D721Med (cell line): ENCODE data around the gene KCNQ2.

Experiments used
- DNase-seq: peaks from one replicate; pipeline ENCODE4 v3.0.0; 2011; ENCODE audit warnings: low spot score; ENCODE audit not compliant: insufficient read length
- FAIRE-seq: peaks from 2 replicates; lab custom pipeline; 2011; peaks lifted over from hg19 to GRCh38; lab: Jason Lieb, UNC
- TF ChIP-seq, protein P1 (sequence below): IDR thresholded peaks from 2 replicates; pipeline ENCODE4 v1.5.1; 2012; ENCODE audit warnings: mild to moderate bottlenecking, control low read depth; ENCODE audit not compliant: insufficient read depth; ENCODE audit errors: missing control alignments

The KCNQ2 gene

GRCh38 chr20:63432577-63433325 is 39.7 kb downstream of the KCNQ2 start:
- TF ChIP-seq, protein P1, sequence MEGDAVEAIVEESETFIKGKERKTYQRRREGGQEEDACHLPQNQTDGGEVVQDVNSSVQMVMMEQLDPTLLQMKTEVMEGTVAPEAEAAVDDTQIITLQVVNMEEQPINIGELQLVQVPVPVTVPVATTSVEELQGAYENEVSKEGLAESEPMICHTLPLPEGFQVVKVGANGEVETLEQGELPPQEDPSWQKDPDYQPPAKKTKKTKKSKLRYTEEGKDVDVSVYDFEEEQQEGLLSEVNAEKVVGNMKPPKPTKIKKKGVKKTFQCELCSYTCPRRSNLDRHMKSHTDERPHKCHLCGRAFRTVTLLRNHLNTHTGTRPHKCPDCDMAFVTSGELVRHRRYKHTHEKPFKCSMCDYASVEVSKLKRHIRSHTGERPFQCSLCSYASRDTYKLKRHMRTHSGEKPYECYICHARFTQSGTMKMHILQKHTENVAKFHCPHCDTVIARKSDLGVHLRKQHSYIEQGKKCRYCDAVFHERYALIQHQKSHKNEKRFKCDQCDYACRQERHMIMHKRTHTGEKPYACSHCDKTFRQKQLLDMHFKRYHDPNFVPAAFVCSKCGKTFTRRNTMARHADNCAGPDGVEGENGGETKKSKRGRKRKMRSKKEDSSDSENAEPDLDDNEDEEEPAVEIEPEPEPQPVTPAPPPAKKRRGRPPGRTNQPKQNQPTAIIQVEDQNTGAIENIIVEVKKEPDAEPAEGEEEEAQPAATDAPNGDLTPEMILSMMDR: no peak
- no peak for DNase-seq
- no peak for FAIRE-seq

GRCh38 chr20:63431944-63432343 is 40.5 kb downstream of the KCNQ2 start:
- TF ChIP-seq, protein P1: no peak
- FAIRE-seq: no peak
- DNase-seq: no peak

- FAIRE-seq: no peak
- no peak for DNase-seq
- TF ChIP-seq, protein P1: no peak
Observed at GRCh38 chr20:63430891-63431290, 41.6 kb downstream of the KCNQ2 start.

GRCh38 chr20:63429992-63430391 is 42.5 kb downstream of the KCNQ2 start:
- FAIRE-seq (no peak), DNase-seq (no peak)
- TF ChIP-seq, protein P1: no peak

DNA sequence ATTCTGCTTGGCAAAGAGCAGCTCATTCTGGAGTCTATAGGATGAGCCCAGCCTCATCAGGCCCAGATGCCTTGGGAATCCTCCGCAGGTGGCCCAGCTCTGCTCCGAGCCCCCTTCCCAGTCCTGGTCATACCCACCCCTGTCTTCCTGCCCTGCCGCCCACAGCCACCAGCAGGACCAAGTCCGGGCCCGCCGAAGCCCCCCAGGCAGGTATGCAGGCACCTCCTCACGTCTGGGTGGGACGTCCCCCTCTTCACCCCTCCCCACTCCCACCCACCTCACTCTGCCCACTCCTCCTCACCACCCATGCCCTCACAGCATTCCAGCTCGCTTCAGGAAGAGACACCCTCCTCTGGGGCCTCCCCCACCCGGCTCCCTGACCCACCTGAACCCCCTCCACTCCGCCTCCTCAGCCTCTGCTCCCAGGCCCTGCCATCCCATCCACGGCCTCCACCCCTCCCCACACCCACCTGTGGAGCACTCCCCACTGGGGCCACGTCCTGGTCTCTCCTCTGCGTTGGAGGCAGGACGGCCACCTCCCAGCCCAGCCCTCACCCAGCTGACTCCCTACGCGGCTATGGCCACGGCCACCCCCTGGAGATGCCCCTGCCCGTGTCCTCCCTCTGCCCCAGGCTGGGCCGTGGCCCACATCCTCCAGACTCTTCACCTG is 43.4 kb downstream of the KCNQ2 start:
- FAIRE-seq: no peak
- DNase-seq: no peak
- TF ChIP-seq, protein P1: no peak

DNA sequence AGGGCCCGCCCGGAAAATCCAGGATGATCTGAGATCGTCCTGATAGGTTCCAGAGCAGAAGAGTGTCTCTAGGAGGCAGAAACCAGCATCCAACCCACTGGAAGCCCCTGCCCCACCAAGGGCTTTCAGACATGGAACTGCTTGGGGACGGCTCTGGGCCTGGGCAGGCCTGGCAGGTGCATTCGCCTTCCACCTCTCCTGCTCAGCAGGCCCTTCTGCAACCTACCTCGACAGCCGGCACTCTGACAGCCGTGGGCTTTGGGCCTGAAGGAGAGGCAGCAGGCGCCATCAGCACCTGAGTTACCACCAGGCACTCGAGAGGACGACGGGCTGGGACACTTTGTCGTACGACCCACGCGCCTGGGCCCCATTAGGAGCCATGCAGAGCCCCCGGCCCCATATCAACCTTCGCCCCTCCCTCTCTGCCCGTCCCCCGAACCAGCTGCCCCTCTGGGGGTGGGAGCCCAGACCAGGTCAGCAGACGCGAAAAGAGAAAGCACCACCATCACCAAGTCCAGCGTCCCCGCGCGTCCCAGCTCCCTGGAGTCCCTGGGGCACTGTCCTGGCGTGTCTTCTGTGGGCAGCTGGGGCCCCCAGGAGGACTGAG is 44.6 kb downstream of the KCNQ2 start:
- TF ChIP-seq, protein P1: no peak
- FAIRE-seq (no peak), DNase-seq (no peak)

DNA sequence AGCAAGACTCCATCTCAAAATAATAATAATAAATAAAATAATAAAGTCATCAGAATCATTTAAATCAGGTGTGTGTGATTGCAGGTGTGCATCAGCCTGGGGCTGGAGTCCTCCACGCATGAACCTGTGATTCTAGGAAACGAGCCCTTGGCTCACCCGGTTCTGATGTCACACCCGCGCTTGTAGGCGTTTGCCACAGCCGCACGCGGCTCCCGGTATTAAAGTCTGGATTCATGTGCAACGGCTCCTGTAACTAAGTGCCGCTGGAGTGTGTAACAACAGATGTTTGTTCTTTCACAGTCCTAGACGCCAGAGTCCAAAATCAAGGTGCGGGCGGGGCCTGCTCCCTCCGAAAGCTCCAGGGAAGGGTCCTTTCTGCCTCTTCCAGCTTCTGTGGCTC is 45.2 kb downstream of the KCNQ2 start:
- TF ChIP-seq, protein P1: no peak
- FAIRE-seq (no peak), DNase-seq (no peak)
